Breast epithelium (tissue), 3 donors: Measurements from ENCODE around the gene SFI1.

ENCODE experiments used
- POLR2A ChIP-seq: fragments of 450-650 bp; IDR thresholded peaks from one replicate; pipeline ENCODE4 v1.6.1; 2016; ENCODE audit warnings: antibody characterized with exemption, mild to moderate bottlenecking, moderate library complexity
- POLR2AphosphoS5 ChIP-seq, 3 donors: sonication (generic); formaldehyde crosslinking; IDR thresholded peaks; one replicate each; pipeline ENCODE4 v1.6.1; 2017; ENCODE audit warnings: antibody characterized with exemption in 3 of 3
- TF ChIP-seq, protein P1 (sequence below), 3 donors: fragments of 450-650 bp; IDR thresholded peaks; one replicate each; pipeline ENCODE4 v1.5.1; 2016 to 2017; ENCODE audit warnings: antibody characterized with exemption in 3 of 3, mild to moderate bottlenecking in 3 of 3, moderate library complexity in 3 of 3

DNA sequence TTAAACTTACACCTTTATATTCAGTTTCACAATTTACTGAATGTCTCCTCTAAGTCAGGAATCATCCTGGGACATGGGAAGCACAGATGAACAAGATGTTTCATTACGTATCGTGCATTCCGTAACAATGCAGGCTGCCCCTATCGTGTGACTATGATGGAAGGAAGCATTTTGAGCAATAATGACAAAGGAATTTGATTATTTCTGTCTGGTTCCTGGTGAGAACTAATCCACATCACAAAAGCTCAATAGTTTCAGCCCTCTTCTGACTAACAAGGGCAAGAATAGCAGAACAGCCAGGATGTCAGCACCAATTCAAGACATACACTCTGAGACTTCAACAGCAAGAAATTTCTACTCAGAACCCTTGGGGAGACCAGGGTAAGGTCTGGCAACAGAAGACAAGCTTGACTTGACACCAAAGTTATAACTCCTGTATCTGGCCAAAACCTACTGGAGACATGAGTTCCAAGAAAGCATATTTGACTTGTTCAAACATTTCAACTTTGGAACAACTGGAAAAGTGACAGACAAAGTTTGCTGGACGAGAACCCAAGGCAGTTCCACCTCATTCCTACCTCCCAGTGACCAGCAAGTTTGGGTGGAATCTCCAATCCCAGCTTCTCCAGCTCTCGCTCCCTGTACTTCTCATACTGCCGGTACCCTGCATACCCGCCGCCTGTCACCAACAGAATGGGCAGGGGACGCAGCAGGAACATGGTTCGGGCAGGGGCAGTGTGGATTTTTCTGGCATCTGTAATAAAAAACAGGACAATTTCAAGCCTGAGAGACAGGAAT, 151.4 kb downstream of the SFI1 start:
- TF ChIP-seq, protein P1, sequence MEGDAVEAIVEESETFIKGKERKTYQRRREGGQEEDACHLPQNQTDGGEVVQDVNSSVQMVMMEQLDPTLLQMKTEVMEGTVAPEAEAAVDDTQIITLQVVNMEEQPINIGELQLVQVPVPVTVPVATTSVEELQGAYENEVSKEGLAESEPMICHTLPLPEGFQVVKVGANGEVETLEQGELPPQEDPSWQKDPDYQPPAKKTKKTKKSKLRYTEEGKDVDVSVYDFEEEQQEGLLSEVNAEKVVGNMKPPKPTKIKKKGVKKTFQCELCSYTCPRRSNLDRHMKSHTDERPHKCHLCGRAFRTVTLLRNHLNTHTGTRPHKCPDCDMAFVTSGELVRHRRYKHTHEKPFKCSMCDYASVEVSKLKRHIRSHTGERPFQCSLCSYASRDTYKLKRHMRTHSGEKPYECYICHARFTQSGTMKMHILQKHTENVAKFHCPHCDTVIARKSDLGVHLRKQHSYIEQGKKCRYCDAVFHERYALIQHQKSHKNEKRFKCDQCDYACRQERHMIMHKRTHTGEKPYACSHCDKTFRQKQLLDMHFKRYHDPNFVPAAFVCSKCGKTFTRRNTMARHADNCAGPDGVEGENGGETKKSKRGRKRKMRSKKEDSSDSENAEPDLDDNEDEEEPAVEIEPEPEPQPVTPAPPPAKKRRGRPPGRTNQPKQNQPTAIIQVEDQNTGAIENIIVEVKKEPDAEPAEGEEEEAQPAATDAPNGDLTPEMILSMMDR (IDR thresholded peaks at IDR 0.05), result no peak
- no peak for TF ChIP-seq POLR2AphosphoS5 (IDR thresholded peaks at IDR 0.05)
- TF ChIP-seq POLR2A, result no peak
